GM21515 (cell line): Measurements from ENCODE around the gene MIPOL1.
"Not testable (repeated sequence)": the region's sequence is repeated elsewhere in the genome, so short reads cannot be mapped to it uniquely, and the experiment has no call there.

Experiments
- ATAC-seq: cut with Tn5 transposase; IDR thresholded peaks from one replicate; pipeline ENCODE4 v1.9.1; 2021; ENCODE audit not compliant: unreplicated experiment

The MIPOL1 gene

DNA sequence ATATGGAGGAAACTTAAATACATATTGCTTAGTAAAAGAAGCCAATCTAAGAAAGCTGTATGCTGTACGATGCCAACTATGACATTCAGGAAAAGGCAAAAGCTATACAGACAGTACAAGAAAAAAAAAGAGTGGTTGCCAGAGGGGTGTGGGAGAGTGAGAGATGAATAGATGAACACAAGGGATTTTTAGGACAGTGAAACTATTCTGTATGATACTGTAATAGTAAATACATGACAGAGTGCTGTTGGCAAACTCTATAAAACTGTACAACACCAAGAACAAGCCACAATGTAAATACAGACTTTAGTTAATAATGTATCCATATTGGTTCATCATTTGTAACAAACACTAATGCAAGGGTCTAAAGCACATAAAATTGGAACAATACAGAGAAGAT lies 10.9 kb upstream of the MIPOL1 start:
- ATAC-seq, result no peak

DNA sequence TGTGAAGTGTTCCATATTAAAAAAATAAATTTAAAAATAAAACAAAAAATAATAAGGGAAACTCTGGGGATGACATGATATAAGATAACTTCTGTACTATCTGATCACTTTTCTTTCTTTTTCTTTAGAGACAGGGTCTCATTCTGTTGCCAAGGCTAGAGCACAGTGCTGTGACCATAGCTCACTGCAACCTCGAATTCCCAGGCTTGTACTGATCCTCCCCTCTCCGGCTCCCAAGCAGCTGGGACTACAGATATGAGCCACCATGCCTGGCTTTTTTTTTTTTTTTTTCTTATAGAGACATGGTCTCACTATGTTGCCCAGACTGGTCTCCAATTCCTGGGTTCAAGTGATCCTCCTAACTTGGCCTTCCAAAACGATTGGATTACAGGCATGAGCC lies 10.4 kb upstream of the MIPOL1 start:
- ATAC-seq, result no peak

DNA sequence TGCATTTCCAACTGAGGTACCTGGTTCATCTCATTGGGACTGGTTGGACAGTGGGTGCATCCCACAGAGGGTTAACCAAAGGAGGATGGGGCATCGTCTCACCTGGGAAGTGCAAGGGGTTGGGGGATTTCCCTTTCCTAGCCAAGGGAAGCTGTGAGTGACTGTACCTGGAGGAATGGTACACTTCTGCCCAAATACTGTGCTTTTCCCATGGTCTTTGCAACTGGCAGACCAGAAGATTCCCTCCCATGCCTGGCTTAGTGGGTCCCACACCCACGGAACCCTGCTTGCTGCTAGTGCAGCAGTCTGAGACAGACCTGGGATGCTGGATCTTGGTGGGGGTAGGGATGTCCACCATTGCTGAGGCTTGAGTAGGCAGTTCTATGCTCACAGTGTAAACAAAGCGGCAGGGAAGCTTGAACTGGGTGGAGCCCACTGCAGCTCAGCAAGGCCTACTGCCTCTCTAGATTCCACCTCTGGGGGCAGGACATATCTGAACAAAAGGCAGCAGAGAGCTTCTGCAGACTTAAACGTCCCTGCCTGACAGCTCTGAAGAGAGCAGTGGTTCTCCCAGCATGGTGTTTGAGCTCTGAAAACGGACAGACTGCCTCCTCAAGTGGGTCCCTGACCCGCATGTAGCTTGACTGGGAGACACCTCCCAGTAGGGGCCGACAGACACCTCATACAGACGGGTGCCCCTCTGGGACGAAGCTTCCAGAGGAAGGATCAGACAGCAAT lies 9.7 kb upstream of the MIPOL1 start:
- not testable (repeated sequence) for ATAC-seq

DNA sequence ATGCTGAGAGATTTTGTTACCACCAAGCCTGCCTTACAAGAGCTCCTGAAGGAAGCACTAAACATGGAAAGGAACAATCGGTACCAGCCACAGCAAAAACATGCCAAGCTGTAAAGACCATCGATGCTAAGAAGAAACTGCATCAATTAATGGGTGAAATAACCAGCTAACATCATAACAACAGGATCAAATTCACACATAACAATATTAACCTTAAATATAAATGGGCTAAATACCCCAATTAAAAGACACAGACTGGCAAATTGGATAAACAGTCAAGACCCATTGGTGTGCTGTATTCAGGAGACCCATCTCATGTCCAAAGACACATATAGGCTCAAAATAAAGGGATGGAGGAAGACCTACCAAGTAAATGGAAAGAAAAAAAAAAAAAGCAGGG lies 8.0 kb upstream of the MIPOL1 start:
- not testable (repeated sequence) for ATAC-seq

DNA sequence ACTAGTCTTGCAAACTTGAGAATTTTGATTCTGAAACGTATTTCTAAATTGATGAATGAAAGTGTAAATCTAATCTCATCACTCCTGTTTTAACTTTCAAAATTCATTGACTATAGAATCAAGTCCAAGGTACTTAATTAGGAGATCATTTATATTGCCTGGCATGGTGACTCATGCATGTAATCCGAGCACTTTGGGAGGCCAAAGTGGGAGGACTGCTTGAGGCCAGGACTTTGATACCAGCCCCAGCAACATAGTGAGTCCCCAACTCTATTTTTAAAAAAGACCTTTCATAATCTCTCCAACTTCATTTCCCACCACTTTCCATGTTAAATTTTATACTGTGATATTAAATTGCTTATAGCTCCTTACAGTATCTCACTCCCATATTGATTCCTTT lies 3.0 kb upstream of the MIPOL1 start:
- ATAC-seq, result no peak

DNA sequence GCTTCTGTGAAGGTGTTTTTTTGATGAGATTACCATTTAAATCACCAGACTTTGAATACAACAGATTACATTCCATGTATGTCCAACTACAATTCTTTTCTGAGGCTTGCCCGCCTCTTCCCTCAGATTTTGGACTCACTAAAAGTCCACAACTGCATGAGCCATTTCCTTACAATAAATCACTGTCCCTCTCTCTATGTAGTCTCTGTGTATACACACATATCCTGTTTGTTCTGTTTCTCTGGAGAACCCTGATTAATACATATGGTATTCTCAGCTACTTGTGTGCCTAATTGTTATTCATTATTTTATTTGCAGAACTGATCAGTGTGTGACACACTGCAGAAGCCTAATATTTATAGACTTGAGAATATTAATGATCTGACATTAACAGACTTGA lies 2.4 kb upstream of the MIPOL1 start:
- no peak for ATAC-seq

DNA sequence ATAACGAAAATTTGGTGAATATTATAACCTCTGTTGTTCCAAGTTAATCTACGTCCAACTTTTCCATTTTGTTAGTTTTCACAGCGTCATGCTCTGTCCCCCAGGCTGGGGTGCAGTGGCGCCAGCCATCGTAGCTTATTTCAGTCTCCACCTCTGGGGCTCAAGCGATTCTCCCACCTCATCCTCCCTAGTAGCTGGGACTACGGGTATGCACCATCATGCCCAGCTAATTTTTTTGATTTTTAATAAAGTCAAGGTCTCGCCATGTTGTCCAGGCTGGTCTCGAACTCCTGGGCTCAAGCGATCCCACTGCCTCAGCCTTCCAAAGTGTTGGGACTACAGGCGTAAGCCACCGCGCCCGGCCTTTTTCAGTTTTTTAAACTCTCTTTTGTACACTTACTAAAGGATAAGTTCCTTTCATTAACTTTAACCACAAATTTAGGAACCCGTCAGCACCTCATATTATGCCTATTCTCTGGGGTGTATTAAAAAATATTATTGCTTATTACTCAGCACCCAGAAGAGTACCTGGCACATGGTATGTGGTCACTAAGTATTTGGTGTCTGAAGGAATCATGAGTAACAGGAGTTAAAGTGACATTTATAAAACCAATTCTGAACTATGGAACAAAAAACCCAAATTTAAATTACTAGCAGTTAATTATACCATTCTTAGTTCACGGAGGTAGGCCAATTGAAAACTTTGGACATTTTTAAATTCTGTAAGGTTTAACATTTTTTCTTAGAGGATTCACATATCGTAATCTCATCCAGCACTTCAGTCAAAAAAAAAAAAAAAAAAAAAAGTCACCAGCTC lies 925 bp upstream of the MIPOL1 start:
- no peak for ATAC-seq

DNA sequence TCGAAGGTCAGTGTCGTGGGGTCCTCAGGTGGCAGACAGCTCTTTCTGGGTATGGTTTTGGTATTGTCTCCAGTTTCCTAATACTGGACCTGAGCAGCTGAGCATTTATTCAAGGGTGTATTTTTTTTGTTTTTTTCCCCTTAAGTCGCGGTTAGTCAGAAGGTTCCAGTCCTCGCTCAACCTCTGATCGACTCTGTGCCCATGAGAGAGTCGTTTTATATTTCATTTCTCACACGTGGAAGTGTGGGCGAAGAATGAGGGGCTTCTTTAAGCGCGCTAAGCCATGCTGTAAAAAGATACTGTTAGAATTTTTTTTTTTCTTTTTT lies 499 bp downstream of the MIPOL1 start:
- no peak for ATAC-seq

DNA sequence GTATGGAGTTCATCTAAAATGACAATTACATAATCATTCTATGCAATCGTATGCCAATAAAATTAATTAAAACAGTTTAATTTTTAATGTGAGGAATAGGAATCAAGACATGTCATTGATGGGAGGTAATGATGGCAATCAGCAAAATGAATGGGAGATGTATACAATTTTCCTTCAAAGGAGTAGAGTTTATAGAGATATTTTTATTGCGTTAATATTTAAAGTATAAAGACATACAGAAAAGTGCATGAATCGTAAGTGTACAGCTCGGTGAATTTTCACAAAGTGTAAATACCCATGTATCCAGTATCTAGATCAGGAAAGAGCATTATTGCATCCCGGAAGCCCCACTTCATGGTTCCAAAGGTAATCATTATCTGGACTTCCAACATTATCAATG lies 1.2 kb downstream of the MIPOL1 start:
- ATAC-seq, result no peak

DNA sequence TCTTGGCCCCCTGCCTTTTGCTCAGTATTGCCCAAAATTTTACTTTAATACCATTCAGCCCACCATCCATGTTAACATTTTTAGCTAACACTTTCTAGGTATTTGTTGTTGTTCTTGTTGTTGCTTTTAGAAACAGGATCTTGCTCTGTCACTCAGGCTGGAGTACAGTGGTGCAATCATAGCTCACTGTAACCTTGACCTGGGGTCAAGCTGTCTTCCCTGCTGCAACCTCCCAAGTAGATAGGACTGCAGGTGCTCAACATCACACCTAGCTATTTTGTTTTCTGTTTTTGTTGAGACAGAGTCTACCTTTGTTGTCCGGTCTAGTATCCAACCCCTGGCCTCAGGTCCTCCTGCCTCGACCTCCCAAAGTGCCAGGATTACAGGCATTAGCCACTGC lies 4.0 kb downstream of the MIPOL1 start:
- no peak for ATAC-seq

DNA sequence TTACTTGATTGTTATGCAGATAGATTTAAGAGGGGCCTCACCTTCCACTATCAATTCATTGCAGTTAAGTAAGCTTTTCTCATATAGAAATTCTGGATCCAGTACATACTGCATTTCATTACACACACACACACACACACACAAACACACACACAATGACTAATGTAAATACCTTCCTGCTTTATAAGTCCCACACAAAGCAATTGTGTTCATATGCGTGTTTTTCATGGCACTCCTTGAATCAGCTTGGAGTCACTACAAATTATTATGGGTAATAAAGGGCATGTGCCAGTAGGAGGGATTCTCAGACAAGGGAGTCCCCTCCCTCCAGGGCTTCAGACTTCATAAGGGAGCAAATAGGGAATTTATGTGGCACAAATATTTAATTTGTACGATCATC lies 4.5 kb downstream of the MIPOL1 start:
- no peak for ATAC-seq

DNA sequence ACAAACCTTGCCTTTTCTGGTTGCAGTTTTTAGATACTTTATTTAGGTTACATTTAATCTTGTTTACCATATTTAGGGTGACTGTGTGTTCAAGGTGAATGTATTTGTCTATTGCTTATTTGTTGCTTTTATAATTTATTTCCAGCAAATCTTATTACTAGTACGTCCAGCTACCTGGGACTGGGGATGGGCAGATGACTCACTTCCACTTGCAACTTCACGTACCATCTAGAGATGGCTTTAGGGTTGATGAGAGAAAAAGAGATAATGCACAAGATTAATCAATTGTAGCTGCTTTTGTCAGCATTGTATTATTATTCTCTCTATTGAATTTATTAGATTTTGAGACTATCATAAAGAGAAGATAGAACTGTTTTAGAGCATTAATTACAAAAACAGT lies 5.1 kb downstream of the MIPOL1 start:
- ATAC-seq, result no peak

DNA sequence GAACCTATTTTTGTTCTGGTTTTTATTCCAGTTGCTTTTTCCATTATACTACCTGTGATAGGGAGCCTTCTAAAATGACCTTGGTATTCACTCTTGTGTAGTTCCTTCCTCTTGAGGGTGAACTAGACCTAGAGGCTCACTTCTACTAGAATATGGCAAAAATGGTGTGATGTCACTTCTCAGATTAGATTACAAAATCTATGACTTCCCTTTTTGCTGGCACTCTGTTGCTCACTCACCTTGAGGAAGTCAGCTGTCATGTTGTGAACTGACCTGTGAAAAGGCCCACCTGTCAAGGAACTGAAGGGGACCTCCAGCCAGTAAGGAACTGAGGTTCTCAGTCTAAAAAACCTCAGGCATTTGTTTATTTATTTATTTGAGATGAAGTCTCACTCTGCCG lies 5.7 kb downstream of the MIPOL1 start:
- ATAC-seq, result no peak

DNA sequence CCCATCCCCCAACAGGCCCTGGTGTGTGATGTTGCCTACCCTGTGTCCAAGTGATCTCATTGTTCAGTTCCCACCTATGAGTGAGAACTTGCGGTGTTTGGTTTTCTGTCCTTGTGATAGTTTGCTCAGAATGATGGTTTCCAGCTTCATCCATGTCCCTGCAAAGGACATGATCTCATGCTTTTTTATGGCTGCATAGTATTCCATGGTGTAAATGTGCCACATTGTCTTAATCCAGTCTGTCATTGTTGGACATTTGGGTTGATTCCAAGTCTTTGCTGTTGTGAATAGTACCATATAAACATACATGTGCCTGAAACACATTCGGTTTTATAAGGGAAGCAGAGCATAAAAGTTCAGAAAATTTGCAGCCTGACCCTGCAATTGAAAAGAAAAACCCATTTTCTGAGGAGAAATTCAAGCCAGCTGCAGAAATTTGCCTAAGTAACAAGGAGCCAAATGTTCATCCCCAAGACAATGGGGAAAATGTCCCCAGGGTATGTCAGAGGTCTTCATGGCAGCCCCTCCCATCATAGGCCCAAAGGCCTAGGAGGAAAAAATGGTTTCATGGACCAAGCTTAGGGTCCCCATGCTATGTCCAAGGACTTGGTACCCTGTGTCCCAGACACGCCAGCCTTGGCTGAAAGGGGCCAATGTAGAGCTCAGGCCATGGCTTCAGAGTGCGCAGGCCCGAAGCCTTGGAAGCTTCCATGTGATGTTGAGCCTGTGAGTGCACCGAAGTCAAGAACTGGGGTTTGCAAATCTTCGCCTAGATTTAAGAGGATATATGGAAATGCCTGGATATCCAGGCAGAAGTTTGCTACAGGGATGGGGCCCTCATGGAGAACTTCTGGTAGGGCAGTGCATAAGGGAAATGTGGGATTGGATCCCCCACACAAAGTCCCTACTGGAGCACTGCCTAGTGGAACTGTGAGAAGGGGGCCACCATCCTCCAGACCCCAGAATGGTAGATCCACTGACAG lies 8.2 kb downstream of the MIPOL1 start:
- not testable (repeated sequence) for ATAC-seq

DNA sequence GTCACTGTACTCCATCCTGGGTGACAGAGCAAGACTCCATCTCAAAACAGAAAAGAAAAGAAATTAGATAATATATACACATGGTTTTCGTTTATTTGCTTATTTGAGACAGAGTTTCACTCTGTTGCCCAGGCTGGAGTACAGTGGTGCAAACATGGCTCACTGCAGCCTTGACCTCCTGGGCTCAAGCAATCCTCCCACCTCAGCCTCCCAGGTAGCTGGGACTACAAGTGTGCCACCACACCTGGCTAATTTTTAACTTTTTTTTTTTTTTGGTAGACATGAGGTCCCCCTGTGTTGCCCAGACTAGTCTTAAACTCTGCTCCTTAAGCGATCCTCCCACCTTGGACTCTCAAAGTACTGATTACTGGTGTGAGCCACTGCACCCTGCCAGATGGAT lies 11.9 kb downstream of the MIPOL1 start:
- ATAC-seq, result not testable (repeated sequence)

DNA sequence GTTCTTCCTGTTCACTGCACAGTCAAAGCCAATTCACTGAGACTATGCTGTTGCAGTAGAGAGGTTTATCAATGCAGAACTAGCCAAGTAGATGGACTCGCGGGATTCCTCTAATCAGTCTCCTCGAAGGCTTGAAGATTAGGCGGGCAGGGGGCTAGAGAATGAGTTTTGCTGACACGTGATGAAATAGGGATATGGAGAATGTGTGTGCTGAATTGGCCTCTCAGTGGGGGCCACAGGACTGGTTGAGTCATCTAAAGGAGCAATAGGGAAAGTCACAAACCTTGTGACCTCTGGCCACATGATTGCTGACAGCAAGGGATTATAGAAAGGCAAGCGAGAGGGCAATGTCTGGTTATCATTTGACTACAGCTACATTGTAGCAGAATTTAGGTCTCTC lies 12.7 kb downstream of the MIPOL1 start:
- ATAC-seq, result no peak

DNA sequence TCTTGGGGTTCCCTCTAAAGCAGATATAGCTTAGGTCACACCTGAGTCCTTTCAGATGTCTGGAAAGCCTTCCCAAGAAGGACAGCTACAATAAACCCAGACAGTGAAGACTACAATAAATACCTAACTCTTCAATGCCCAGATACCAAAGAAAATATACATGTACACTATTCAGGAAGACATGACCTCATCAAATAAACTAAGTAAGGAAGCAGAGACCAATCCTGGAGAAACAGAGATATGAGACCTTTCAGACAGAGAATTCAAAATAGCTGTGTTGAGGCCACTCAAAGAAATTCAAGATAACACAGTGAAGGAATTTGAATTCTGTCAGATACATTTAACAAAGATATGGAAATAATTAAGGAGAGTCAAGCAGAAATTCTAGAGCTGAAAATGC lies 15.3 kb downstream of the MIPOL1 start:
- no peak for ATAC-seq

DNA sequence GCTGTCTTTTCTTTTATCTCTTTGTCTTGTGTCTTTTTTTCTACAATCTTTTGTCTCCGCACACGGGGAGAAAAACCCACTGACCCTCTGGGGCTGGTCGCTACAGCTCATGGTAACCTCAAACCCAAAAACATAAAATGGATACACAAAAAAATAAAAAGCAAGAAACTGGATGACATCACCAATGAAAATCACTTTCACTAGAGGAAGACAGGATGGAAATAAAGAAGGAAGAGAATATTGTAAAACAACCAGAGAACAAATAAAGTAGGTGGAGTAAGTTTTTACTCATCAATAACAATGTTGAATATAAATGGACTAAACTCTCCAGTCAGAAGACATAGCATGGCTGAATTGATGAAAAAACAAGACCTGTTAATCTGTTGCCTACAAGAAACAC lies 17.6 kb downstream of the MIPOL1 start:
- ATAC-seq, result no peak

DNA sequence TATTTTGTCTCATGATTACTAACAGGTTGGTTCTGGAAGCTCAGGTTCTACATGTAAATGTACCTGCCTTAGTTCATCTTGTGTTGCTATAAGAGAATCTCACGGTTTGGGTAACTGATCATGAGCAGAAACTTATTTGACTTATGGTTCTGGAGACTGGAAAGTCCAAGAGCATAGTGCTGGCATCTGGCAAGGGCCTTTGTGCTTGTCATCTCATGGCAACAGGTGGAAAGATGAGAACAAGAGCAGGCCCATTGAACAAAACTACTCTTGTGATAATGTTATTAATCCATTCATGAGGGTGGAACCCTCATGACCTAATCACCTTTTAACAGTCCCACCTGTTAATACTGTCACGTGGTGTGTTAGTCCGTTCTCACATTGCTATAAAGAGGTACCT lies 23.3 kb downstream of the MIPOL1 start:
- ATAC-seq, result no peak

DNA sequence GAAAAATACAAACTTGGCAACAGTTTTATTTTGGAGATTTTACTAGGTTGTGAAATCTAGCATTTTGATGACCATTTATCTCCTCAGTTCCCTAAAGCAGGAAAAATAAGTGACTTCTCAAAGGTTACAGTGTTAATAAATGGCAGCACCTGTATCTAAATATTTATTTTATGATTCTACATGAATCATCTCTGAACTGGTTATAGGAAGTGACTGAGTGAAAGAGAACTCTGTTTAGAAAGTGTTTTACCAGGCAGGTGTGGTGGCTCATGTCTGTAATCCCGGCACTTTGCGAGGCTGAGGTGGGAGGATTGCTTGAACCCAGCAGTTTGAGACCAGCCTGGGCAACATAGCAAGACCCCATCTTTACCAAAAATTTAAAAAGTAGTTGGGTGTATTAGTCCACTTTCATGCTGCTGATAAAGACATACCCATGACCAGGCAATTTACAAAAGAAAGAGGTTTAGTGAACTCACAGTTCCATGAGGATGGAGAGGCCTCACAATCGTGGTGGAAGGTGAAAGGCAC lies 26.3 kb downstream of the MIPOL1 start:
- no peak for ATAC-seq

DNA sequence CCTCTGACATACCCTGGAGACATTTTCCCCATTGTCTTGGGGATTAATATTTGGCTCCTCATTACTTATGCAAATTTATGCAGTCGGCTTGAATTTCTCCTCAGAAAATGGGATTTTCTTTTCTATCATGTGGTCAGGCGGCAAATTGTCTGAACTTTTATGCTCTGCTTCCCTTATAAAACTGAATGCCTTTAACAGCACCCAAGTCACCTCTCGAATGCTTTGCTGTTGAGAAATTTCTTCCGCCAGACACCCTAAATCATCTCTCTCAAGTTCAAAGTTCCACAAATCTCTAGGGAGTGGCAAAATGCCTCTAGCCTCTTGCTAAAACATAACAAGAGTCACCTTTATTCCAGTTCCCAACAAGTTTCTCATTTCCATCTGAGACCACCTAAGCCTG lies 27.9 kb downstream of the MIPOL1 start:
- not testable (repeated sequence) for ATAC-seq
